ENCODE results near the gene KRT79.
"Not testable (repeated sequence)": the region's sequence is repeated elsewhere in the genome, so short reads cannot be mapped to it uniquely, and the experiment has no call there.

Gene KRT79

GRCh38 chr12:52861511-52861910 lies 27.4 kb upstream of the KRT79 start:
- DNase-seq (ENCODE audit: low read depth in 2 of 3, low spot score in 1 of 3): no peak

- no peak for DNase-seq (ENCODE audit: low read depth in 2 of 3, low spot score in 1 of 3)
Measured at GRCh38 chr12:52860102-52860823, 26.2 kb upstream of the KRT79 start.

GRCh38 chr12:52857500-52857899 lies 23.4 kb upstream of the KRT79 start:
- DNase-seq (ENCODE audit: low read depth in 2 of 3, low spot score in 1 of 3): no peak

GRCh38 chr12:52856787-52857186 lies 22.7 kb upstream of the KRT79 start:
- DNase-seq (ENCODE audit: low read depth in 2 of 3, low spot score in 1 of 3): no peak

- not testable (repeated sequence) for DNase-seq (ENCODE audit: low read depth in 2 of 3, low spot score in 1 of 3)
Measured at GRCh38 chr12:52856077-52856476, 22.0 kb upstream of the KRT79 start.

- DNase-seq (ENCODE audit: low read depth in 2 of 3, low spot score in 1 of 3): no peak
Measured at GRCh38 chr12:52851787-52852186, 17.7 kb upstream of the KRT79 start.

GRCh38 chr12:52850681-52851080 lies 16.6 kb upstream of the KRT79 start:
- no peak for DNase-seq (ENCODE audit: low read depth in 2 of 3, low spot score in 1 of 3)

GRCh38 chr12:52849511-52849910 lies 15.4 kb upstream of the KRT79 start:
- no peak for DNase-seq (ENCODE audit: low read depth in 2 of 3, low spot score in 1 of 3)

GRCh38 chr12:52848661-52849255 lies 14.6 kb upstream of the KRT79 start, which contains the start of gene KRT78:
KRT78 (minus strand) TSS chr12:52848994; CDS start chr12:52848930, 64 bp downstream.
- DNase-seq (ENCODE audit: low read depth in 2 of 3, low spot score in 1 of 3): no peak

- DNase-seq (ENCODE audit: low read depth in 2 of 3, low spot score in 1 of 3): no peak
Measured at GRCh38 chr12:52847335-52848102, 13.4 kb upstream of the KRT79 start.

GRCh38 chr12:52846356-52846970 lies 12.4 kb upstream of the KRT79 start:
- no peak for DNase-seq (ENCODE audit: low read depth in 2 of 3, low spot score in 1 of 3)

GRCh38 chr12:52845946-52846345 lies 11.8 kb upstream of the KRT79 start:
- DNase-seq (ENCODE audit: low read depth in 2 of 3, low spot score in 1 of 3): no peak

- no peak for DNase-seq (ENCODE audit: low read depth in 2 of 3, low spot score in 1 of 3)
Measured at GRCh38 chr12:52844386-52844785, 10.3 kb upstream of the KRT79 start.

- no peak for DNase-seq (ENCODE audit: low read depth in 2 of 3, low spot score in 1 of 3)
Measured at GRCh38 chr12:52839436-52840105, 5.5 kb upstream of the KRT79 start.

GRCh38 chr12:52838609-52839435 lies 4.7 kb upstream of the KRT79 start:
- DNase-seq (ENCODE audit: low read depth in 2 of 3, low spot score in 1 of 3): no peak

GRCh38 chr12:52837781-52838608 lies 3.9 kb upstream of the KRT79 start:
- DNase-seq (ENCODE audit: low read depth in 2 of 3, low spot score in 1 of 3): no peak

- no peak for DNase-seq (ENCODE audit: low read depth in 2 of 3, low spot score in 1 of 3)
Measured at GRCh38 chr12:52837413-52837741, 3.3 kb upstream of the KRT79 start.

- no peak for DNase-seq (ENCODE audit: low read depth in 2 of 3, low spot score in 1 of 3)
Measured at GRCh38 chr12:52836491-52837412, 2.6 kb upstream of the KRT79 start.
